WTC11 (cell line): ENCODE data around the gene NCKAP5. TPM values are rescaled to one million over a fixed set of nuclear protein-coding genes. Genes with fewer than 3 reads are reported as not detected.

Source experiments
- ATAC-seq: fragments of 200-7000 bp; cut with Tn5 transposase; 2 replicates; pipeline ENCODE4 v1.10.0; 2021; ENCODE audit warnings: mild to moderate bottlenecking, moderate library complexity
- CTCF ChIA-PET: fragments of 300-600 bp; sonication (Branson Sonifier 250); formaldehyde crosslinking; loops from one replicate; lab custom pipeline; 2021; ENCODE audit warnings: antibody characterized with exemption; lab: Charles Lee
- POLR2A ChIA-PET: fragments of 350-600 bp; sonication (Branson Sonifier 250); formaldehyde crosslinking; loops from one replicate; lab custom pipeline; 2021; ENCODE audit warnings: antibody characterized with exemption; lab: Charles Lee
- DNase-seq: peaks from one replicate; pipeline ENCODE4 v3.0.0; 2021; ENCODE audit warnings: low spot score
- H3K27ac Mint-ChIP-seq: 2 replicates; pipeline ENCODE4 v1.8.0; 2021; ENCODE audit warnings: mixed read lengths
- H3K27me3 Mint-ChIP-seq: 2 replicates; pipeline ENCODE4 v1.8.0; 2021; ENCODE audit warnings: low read depth, mild to moderate bottlenecking, moderate library complexity, mixed read lengths
- H3K36me3 Mint-ChIP-seq: 2 replicates; pipeline ENCODE4 v1.8.0; 2021; ENCODE audit warnings: mixed read lengths
- H3K4me1 Mint-ChIP-seq: 2 replicates; pipeline ENCODE4 v1.8.0; 2022; ENCODE audit warnings: mixed read lengths
- H3K4me3 Mint-ChIP-seq: 2 replicates; pipeline ENCODE4 v1.8.0; 2021; ENCODE audit warnings: mild to moderate bottlenecking, moderate library complexity, mixed read lengths
- H3K9me3 Mint-ChIP-seq: 2 replicates; pipeline ENCODE4 v1.8.0; 2021; ENCODE audit warnings: mixed read lengths
- CBFB ChIP-seq: sonication (generic); formaldehyde crosslinking; IDR thresholded peaks from 2 replicates; pipeline ENCODE4 v1.8.1; 2022; ENCODE audit warnings: mild to moderate bottlenecking, low read depth, missing genetic modification reagents
- CREB1 ChIP-seq: sonication (generic); formaldehyde crosslinking; IDR thresholded peaks from 2 replicates; pipeline ENCODE4 v1.8.0; 2023; ENCODE audit warnings: mild to moderate bottlenecking, missing genetic modification reagents
- E2F1 ChIP-seq: sonication (generic); formaldehyde crosslinking; IDR thresholded peaks from 2 replicates; pipeline ENCODE4 v1.8.0; 2022; ENCODE audit warnings: mild to moderate bottlenecking, missing genetic modification reagents
- ELF4 ChIP-seq: sonication (generic); formaldehyde crosslinking; IDR thresholded peaks from 2 replicates; pipeline ENCODE4 v1.8.1; 2022; ENCODE audit warnings: low read depth, mild to moderate bottlenecking, moderate library complexity, missing genetic modification reagents
- EMX1 ChIP-seq: fragments of 250-450 bp; sonication (Bioruptor Pico); IDR thresholded peaks from 2 replicates; pipeline ENCODE4 v1.8.0; 2021; ENCODE audit warnings: mild to moderate bottlenecking
- ESRRA ChIP-seq: sonication (generic); formaldehyde crosslinking; IDR thresholded peaks from 2 replicates; pipeline ENCODE4 v1.8.1; 2022; ENCODE audit warnings: mild to moderate bottlenecking, missing genetic modification reagents, borderline replicate concordance
- GRHL2 ChIP-seq: fragments of 250-450 bp; sonication (Bioruptor Pico); IDR thresholded peaks from 2 replicates; pipeline ENCODE4 v1.8.0; 2022; ENCODE audit warnings: mild to moderate bottlenecking, moderate library complexity; ENCODE audit not compliant: insufficient replicate concordance, severe bottlenecking
- HMGA2 ChIP-seq: fragments of 250-450 bp; sonication (Bioruptor Pico); IDR thresholded peaks from 2 replicates; pipeline ENCODE4 v1.4.0; 2021; ENCODE audit warnings: mild to moderate bottlenecking, moderate library complexity
- IRF1 ChIP-seq: sonication (generic); formaldehyde crosslinking; IDR thresholded peaks from 2 replicates; pipeline ENCODE4 v1.8.0; 2023; ENCODE audit warnings: missing genetic modification reagents
- IRF2 ChIP-seq: sonication (generic); formaldehyde crosslinking; IDR thresholded peaks from 2 replicates; pipeline ENCODE4 v1.8.0; 2022; ENCODE audit warnings: low read depth, missing genetic modification reagents, borderline replicate concordance
- KAT7 ChIP-seq: sonication (generic); formaldehyde crosslinking; IDR thresholded peaks from 2 replicates; pipeline ENCODE4 v1.8.1; 2023; ENCODE audit warnings: missing genetic modification reagents, mild to moderate bottlenecking, borderline replicate concordance
- MYBL2 ChIP-seq: sonication (generic); formaldehyde crosslinking; IDR thresholded peaks from 2 replicates; pipeline ENCODE4 v1.8.1; 2023; ENCODE audit warnings: mild to moderate bottlenecking, moderate library complexity, missing genetic modification reagents
- NFATC4 ChIP-seq: fragments of 250-450 bp; sonication (Bioruptor Pico); IDR thresholded peaks from 2 replicates; pipeline ENCODE4 v1.9.0; 2021; ENCODE audit warnings: mild to moderate bottlenecking
- NR1H2 ChIP-seq: sonication (generic); formaldehyde crosslinking; IDR thresholded peaks from 2 replicates; pipeline ENCODE4 v1.9.0; 2021; ENCODE audit warnings: mild to moderate bottlenecking, moderate library complexity, missing genetic modification reagents
- NR2C2 ChIP-seq: sonication (generic); formaldehyde crosslinking; IDR thresholded peaks from 2 replicates; pipeline ENCODE4 v1.8.0; 2022; ENCODE audit warnings: mild to moderate bottlenecking, missing genetic modification reagents
- PRRX2 ChIP-seq: fragments of 250-450 bp; sonication (Bioruptor Pico); IDR thresholded peaks from 2 replicates; pipeline ENCODE4 v1.8.0; 2021; ENCODE audit warnings: mild to moderate bottlenecking
- TCF7 ChIP-seq: sonication (generic); formaldehyde crosslinking; IDR thresholded peaks from 2 replicates; pipeline ENCODE4 v1.8.0; 2022; ENCODE audit warnings: mild to moderate bottlenecking, low read depth, missing genetic modification reagents, moderate library complexity
- TP53 ChIP-seq: sonication (generic); formaldehyde crosslinking; IDR thresholded peaks from 2 replicates; pipeline ENCODE4 v1.8.1; 2023; ENCODE audit warnings: mild to moderate bottlenecking, missing genetic modification reagents
- ZBTB21 ChIP-seq: sonication (generic); formaldehyde crosslinking; IDR thresholded peaks from 2 replicates; pipeline ENCODE4 v1.8.1; 2023; ENCODE audit warnings: mild to moderate bottlenecking, missing genetic modification reagents, borderline replicate concordance
- ZNF281 ChIP-seq: sonication (generic); formaldehyde crosslinking; IDR thresholded peaks from 2 replicates; pipeline ENCODE4 v1.8.0; 2023; ENCODE audit warnings: mild to moderate bottlenecking, missing genetic modification reagents
- ZNF512 ChIP-seq: sonication (generic); formaldehyde crosslinking; IDR thresholded peaks from 2 replicates; pipeline ENCODE4 v1.8.1; 2022; ENCODE audit warnings: missing genetic modification reagents, borderline replicate concordance
- total RNA-seq: library from RNA; stranded (reverse); gene quantifications from 3 replicates; pipeline ENCODE4 v1.2.3, GENCODE V29; 2021
- TF ChIP-seq, protein P1 (sequence below): sonication (generic); formaldehyde crosslinking; IDR thresholded peaks from 2 replicates; pipeline ENCODE4 v1.8.0; 2022; ENCODE audit warnings: missing genetic modification reagents
- TF ChIP-seq, protein P2 (sequence below): fragments of 250-450 bp; sonication (Bioruptor Pico); IDR thresholded peaks from 2 replicates; pipeline ENCODE4 v1.9.0; 2021; ENCODE audit warnings: mild to moderate bottlenecking
- TF ChIP-seq, protein P3 (sequence below): sonication (generic); formaldehyde crosslinking; IDR thresholded peaks from 2 replicates; pipeline ENCODE4 v1.8.1; 2022; ENCODE audit warnings: low read depth, mild to moderate bottlenecking, moderate library complexity, missing genetic modification reagents, borderline replicate concordance

Gene NCKAP5
- total RNA-seq, 1 experiment from 2014 or later, result 0.55 TPM

DNA sequence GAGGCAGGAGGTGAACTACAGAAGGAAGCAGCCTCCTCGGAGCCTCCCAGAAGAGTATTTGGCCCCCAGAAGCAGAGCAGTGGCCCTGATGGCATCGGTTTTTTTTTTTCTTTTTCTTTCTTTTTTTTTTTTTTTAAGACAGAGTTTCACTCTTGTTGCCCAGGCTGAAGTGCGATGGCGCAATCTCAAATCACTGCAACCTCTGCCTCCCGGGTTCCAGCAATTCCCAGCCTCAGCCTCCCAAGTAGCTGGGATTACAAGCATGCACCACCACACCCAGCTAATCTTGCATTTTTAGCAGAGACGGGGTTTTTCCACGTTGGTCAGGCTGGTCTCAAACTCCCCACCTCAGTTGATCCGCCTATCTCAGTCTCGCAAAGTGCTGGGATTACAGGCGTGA is 34.8 kb upstream of the NCKAP5 start (continued):
- TF ChIP-seq, protein P1, sequence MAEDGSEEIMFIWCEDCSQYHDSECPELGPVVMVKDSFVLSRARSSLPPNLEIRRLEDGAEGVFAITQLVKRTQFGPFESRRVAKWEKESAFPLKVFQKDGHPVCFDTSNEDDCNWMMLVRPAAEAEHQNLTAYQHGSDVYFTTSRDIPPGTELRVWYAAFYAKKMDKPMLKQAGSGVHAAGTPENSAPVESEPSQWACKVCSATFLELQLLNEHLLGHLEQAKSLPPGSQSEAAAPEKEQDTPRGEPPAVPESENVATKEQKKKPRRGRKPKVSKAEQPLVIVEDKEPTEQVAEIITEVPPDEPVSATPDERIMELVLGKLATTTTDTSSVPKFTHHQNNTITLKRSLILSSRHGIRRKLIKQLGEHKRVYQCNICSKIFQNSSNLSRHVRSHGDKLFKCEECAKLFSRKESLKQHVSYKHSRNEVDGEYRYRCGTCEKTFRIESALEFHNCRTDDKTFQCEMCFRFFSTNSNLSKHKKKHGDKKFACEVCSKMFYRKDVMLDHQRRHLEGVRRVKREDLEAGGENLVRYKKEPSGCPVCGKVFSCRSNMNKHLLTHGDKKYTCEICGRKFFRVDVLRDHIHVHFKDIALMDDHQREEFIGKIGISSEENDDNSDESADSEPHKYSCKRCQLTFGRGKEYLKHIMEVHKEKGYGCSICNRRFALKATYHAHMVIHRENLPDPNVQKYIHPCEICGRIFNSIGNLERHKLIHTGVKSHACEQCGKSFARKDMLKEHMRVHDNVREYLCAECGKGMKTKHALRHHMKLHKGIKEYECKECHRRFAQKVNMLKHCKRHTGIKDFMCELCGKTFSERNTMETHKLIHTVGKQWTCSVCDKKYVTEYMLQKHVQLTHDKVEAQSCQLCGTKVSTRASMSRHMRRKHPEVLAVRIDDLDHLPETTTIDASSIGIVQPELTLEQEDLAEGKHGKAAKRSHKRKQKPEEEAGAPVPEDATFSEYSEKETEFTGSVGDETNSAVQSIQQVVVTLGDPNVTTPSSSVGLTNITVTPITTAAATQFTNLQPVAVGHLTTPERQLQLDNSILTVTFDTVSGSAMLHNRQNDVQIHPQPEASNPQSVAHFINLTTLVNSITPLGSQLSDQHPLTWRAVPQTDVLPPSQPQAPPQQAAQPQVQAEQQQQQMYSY (CRISPR knock-in tag), result no peak
- TF ChIP-seq NFATC4 (no peak), EMX1 (no peak), NR2C2 (no peak), IRF2 (CRISPR knock-in tag) (no peak), MYBL2 (CRISPR knock-in tag) (no peak), HMGA2 (CRISPR knock-in tag) (no peak), NR1H2 (no peak), CBFB (CRISPR knock-in tag) (no peak)
- TF ChIP-seq, all 79 proteins: peak for 0

- peaks cover 20% of the 10 kb centered on the region for H3K4me1 Mint-ChIP-seq
- DNase-seq (no peak), ATAC-seq (no peak)
- H3K4me3 Mint-ChIP-seq, result no peak overlapping the region
- ChIA-PET CTCF (interaction anchor here (0.8 kb wide), 1 partner anchor 241 kb away, joined by 3 read pairs; no protein-coding TSS in a partner anchor), POLR2A (no interaction called here)
- no peaks in the 10 kb centered on the region; the same call in 1 of the 2 replicates for H3K27me3 Mint-ChIP-seq
- no peak overlapping the region for H3K27ac Mint-ChIP-seq
- no peaks in the 10 kb centered on the region for H3K9me3 Mint-ChIP-seq
- H3K36me3 Mint-ChIP-seq, result no peaks in the 10 kb centered on the region
- TF ChIP-seq ZNF281 (CRISPR knock-in tag) (no peak), IRF1 (CRISPR knock-in tag) (no peak), ESRRA (CRISPR knock-in tag) (no peak), TCF7 (no peak), ZBTB21 (CRISPR knock-in tag) (no peak), EMX1 (no peak), NFATC4 (no peak), TP53 (CRISPR knock-in tag) (no peak), CREB1 (CRISPR knock-in tag) (no peak), E2F1 (CRISPR knock-in tag) (no peak), GRHL2 (CRISPR knock-in tag) (no peak), PRRX2 (no peak), ZNF512 (CRISPR knock-in tag) (no peak), ELF4 (CRISPR knock-in tag) (no peak), KAT7 (CRISPR knock-in tag) (no peak)
- TF ChIP-seq, protein P2, sequence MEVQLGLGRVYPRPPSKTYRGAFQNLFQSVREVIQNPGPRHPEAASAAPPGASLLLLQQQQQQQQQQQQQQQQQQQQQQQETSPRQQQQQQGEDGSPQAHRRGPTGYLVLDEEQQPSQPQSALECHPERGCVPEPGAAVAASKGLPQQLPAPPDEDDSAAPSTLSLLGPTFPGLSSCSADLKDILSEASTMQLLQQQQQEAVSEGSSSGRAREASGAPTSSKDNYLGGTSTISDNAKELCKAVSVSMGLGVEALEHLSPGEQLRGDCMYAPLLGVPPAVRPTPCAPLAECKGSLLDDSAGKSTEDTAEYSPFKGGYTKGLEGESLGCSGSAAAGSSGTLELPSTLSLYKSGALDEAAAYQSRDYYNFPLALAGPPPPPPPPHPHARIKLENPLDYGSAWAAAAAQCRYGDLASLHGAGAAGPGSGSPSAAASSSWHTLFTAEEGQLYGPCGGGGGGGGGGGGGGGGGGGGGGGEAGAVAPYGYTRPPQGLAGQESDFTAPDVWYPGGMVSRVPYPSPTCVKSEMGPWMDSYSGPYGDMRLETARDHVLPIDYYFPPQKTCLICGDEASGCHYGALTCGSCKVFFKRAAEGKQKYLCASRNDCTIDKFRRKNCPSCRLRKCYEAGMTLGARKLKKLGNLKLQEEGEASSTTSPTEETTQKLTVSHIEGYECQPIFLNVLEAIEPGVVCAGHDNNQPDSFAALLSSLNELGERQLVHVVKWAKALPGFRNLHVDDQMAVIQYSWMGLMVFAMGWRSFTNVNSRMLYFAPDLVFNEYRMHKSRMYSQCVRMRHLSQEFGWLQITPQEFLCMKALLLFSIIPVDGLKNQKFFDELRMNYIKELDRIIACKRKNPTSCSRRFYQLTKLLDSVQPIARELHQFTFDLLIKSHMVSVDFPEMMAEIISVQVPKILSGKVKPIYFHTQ (CRISPR knock-in tag), result no peak
- TF ChIP-seq, protein P3, sequence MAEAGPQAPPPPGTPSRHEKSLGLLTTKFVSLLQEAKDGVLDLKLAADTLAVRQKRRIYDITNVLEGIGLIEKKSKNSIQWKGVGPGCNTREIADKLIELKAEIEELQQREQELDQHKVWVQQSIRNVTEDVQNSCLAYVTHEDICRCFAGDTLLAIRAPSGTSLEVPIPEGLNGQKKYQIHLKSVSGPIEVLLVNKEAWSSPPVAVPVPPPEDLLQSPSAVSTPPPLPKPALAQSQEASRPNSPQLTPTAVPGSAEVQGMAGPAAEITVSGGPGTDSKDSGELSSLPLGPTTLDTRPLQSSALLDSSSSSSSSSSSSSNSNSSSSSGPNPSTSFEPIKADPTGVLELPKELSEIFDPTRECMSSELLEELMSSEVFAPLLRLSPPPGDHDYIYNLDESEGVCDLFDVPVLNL (CRISPR knock-in tag), result no peak
Observed at GRCh38 chr2:133602538-133602937, 34.3 kb upstream of the NCKAP5 start.
